Lower lobe of right lung (tissue), 2 donors: ENCODE measurements around the gene GABRA1. TPM values are rescaled to one million over a fixed set of nuclear protein-coding genes. Genes with fewer than 3 reads are reported as not detected.

Experiments used
- ATAC-seq, 2 donors: fragments of 200-7000 bp; cut with Tn5 transposase; one replicate each; pipeline ENCODE4 v1.9.1; 2020 to 2022; ENCODE audit warnings: mild to moderate bottlenecking in 2 of 2, moderate library complexity in 2 of 2
- DNase-seq: peaks from one replicate; pipeline ENCODE4 v3.0.0-alpha.2; 2020
- H3K27ac ChIP-seq: fragments of 200-600 bp; one replicate; pipeline ENCODE4 v1.8.0; 2022
- H3K27me3 ChIP-seq: fragments of 200-600 bp; one replicate; pipeline ENCODE4 v1.8.0; 2022; ENCODE audit warnings: low read depth
- H3K36me3 ChIP-seq: fragments of 200-600 bp; one replicate; pipeline ENCODE4 v1.8.0; 2022; ENCODE audit warnings: mild to moderate bottlenecking
- H3K4me1 ChIP-seq: fragments of 200-600 bp; one replicate; pipeline ENCODE4 v1.8.0; 2022
- H3K4me3 ChIP-seq: fragments of 200-600 bp; one replicate; pipeline ENCODE4 v1.8.0; 2022; ENCODE audit warnings: mild to moderate bottlenecking
- H3K9me3 ChIP-seq: fragments of 200-600 bp; one replicate; pipeline ENCODE4 v1.8.0; 2022
- CTCF ChIP-seq: fragments of 200-600 bp; IDR thresholded peaks from one replicate; pipeline ENCODE4 v1.8.0; 2022; ENCODE audit warnings: antibody characterized with exemption, mild to moderate bottlenecking
- intact Hi-C: fragments of 100-400 bp; cut with DNase I; formaldehyde crosslinking; loops from one replicate; pipeline ENCODE4 v1.11.0; 2022
- total RNA-seq: library from RNA; stranded (reverse); fragmentation: NEBNext Ultra II Directional; extraction: Animal tissue kit (Norgen Biotek cat#: 25700); gene quantifications from one replicate; pipeline ENCODE4 v1.2.1, GENCODE V29; 2021
- donor health status: DM: no; HTN: yes; CAD: no; lungs with severe emphysema.

Gene GABRA1
- total RNA-seq, 1 donor from 2014 or later, result not detected

DNA sequence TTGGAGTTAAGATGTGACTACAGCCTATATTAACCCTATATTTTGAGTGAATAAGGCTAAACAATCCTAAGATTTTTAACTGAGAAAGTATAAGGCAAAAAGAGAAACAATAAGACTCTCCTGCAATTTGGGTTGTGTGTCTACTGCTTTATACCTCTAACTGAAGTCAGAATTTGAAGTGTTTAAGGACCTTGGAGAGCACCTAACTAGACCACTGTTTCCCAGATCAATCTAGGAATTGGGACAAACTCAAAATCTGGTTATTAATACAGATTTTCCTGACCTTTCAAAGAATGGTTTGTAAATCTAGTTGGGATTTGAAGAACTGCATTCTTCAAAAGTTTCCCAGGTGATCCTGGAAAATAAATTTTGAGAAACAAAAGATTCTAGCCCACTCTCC, 42.1 kb downstream of the GABRA1 start:
- ATAC-seq, result no peak
- H3K27me3 ChIP-seq, result no peaks in the 10 kb centered on the region
- no peaks in the 10 kb centered on the region for H3K4me1 ChIP-seq
- no peaks in the 10 kb centered on the region for H3K9me3 ChIP-seq
- intact Hi-C loops, result no loop called here
- H3K27ac ChIP-seq, result no peak overlapping the region
- DNase-seq, result no peak
- H3K4me3 ChIP-seq, result no peak overlapping the region
- no peaks in the 10 kb centered on the region for H3K36me3 ChIP-seq
- no peak for TF ChIP-seq CTCF

DNA sequence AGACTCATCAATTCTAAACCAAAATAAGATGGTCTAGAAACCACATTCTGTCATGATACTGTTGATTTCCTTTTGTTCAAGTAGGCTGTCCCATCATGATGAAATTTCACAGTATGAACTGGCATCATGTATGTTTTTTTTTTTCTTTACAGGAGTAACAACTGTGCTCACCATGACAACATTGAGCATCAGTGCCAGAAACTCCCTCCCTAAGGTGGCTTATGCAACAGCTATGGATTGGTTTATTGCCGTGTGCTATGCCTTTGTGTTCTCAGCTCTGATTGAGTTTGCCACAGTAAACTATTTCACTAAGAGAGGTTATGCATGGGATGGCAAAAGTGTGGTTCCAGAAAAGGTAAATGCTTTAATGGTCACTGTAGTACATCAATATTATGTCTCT, 47.6 kb downstream of the GABRA1 start:
- no peak for TF ChIP-seq CTCF
- intact Hi-C loops, result no loop called here
- Histone ChIP-seq H3K27ac (no peak overlapping the region), H3K9me3 (no peaks in the 10 kb centered on the region), H3K4me1 (no peaks in the 10 kb centered on the region), H3K27me3 (no peaks in the 10 kb centered on the region), H3K36me3 (no peaks in the 10 kb centered on the region), H3K4me3 (no peak overlapping the region)
- DNase-seq, result no peak
- no peak for ATAC-seq

DNA sequence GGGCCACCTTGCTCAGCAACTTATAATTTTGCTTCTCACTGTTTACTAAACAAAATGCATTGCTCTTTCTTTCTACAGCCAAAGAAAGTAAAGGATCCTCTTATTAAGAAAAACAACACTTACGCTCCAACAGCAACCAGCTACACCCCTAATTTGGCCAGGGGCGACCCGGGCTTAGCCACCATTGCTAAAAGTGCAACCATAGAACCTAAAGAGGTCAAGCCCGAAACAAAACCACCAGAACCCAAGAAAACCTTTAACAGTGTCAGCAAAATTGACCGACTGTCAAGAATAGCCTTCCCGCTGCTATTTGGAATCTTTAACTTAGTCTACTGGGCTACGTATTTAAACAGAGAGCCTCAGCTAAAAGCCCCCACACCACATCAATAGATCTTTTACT, 49.1 kb downstream of the GABRA1 start:
- Histone ChIP-seq H3K4me3 (no peak overlapping the region), H3K27me3 (no peaks in the 10 kb centered on the region), H3K36me3 (no peaks in the 10 kb centered on the region), H3K9me3 (no peaks in the 10 kb centered on the region), H3K4me1 (no peaks in the 10 kb centered on the region), H3K27ac (no peak overlapping the region)
- TF ChIP-seq CTCF, result no peak
- ATAC-seq, result no peak
- intact Hi-C loops, result no loop called here
- DNase-seq, result no peak

DNA sequence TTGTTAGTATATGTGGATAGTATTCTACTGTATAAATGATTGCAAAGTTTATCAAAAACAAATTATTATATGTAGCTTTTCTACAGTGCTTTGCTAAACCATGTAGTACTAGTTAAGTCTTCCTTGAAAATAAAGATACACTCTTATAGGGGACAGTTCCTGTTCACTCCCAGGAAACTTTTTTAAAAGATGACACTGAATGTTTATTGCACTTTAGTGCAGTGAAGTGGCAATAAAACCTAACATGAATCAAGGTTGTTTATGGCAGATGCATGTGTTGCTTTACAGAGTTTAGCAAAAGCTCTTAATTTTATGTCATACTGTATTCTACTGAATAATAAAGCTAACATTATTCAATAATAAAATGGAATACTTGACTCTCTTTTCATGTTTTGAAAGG, 51.7 kb downstream of the GABRA1 start:
- DNase-seq (no peak), ATAC-seq (no peak)
- no peak for TF ChIP-seq CTCF
- H3K27ac ChIP-seq, result no peak overlapping the region
- no peaks in the 10 kb centered on the region for H3K27me3 ChIP-seq
- intact Hi-C loops, result no loop called here
- H3K4me1 ChIP-seq, result no peaks in the 10 kb centered on the region
- H3K4me3 ChIP-seq, result no peak overlapping the region
- no peaks in the 10 kb centered on the region for H3K36me3 ChIP-seq
- no peaks in the 10 kb centered on the region for H3K9me3 ChIP-seq

DNA sequence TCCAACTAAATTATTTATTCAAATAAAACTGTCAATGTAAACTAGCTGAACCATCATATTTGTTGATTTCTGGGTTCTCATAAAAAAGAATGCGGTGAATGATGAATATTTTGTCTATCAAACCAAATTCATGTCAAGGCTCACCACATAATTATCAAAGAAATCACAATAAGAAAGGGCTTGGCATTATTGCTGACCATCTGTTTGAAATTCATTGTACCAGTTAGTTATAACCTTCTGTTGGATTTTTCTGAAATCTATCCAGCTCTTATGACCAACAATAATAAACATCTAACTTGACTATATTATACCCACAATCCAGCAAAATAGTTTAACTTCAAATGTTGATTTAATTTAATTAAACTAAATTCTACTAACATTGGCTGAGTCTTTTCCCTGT, 53.1 kb downstream of the GABRA1 start:
- Histone ChIP-seq H3K36me3 (no peaks in the 10 kb centered on the region), H3K4me3 (no peak overlapping the region), H3K27ac (no peak overlapping the region), H3K4me1 (no peaks in the 10 kb centered on the region), H3K9me3 (no peaks in the 10 kb centered on the region), H3K27me3 (no peaks in the 10 kb centered on the region)
- intact Hi-C loops, result no loop called here
- TF ChIP-seq CTCF, result no peak
- no peak for DNase-seq
- ATAC-seq, result no peak

DNA sequence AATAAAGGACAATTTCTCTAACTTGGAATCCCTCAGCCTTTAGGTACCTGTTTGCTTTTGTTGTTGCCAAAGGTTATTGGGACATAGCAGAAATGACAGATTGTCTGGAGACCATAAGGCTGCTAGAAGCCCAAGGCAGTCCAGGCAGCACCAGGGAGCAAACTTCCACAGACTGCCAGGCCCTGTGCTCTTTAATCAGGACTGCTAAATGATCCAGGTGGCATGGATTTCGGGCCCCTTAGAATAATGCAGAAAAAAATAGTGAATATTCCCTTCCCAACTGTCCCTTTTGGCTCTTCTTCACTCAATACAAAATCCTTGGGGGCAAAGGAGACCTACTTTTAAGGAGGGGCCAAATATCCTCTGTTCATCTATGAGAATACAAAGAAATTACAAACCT, 73.9 kb downstream of the GABRA1 start:
- no peak for TF ChIP-seq CTCF
- H3K4me1 ChIP-seq, result no peaks in the 10 kb centered on the region
- no peaks in the 10 kb centered on the region for H3K9me3 ChIP-seq
- ATAC-seq (no peak), DNase-seq (no peak)
- intact Hi-C loops, result no loop called here
- no peak overlapping the region for H3K27ac ChIP-seq
- no peak overlapping the region for H3K4me3 ChIP-seq
- no peaks in the 10 kb centered on the region for H3K36me3 ChIP-seq
- H3K27me3 ChIP-seq, result no peaks in the 10 kb centered on the region
